HG03432 (cell line): Measurements from ENCODE around the gene ECEL1.

Experiments
- ATAC-seq: cut with Tn5 transposase; IDR thresholded peaks from one replicate; pipeline ENCODE4 v1.9.1; 2021; ENCODE audit warnings: mild to moderate bottlenecking, moderate library complexity; ENCODE audit not compliant: unreplicated experiment

ECEL1 gene

DNA sequence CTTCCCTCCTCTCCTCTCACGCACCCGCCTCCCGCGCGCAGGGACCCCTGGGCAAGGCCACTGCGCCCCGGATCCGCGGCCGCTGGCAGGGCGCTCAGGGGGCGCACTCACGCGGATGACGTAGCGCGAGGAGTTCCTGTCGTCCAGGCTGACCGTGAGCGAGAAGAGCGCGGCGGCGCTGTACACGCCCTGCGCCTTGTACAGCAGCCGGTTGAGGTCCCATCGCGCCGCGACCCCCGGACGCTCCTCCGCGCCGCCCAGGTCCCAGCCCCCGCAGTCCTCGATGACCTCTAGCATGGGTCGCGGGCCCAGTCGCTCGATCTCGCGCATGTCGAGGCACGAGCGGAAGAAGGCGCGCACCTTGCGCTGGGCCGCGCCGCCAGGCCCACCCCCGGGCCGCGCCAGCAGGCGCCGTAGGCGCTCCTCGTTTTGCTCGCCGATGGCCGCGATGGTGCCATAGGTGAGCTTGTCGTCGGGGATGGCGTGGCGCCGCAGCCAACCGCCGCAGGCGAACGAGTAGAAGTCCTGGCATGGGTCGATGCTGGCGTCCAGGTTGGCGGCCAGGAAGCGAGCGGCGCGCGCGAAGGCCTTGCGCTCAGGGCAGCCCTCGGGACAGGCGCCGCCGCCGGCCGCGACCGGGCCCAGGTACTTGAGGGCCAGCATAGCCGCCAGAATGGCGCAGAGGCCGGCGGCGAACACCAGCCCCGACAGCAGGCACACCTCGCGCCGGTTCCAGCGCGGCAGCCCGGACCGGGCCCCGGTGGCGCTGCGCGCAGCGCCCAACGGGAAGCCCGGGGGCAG, 1.7 kb downstream of the ECEL1 start:
- ATAC-seq, result no peak

DNA sequence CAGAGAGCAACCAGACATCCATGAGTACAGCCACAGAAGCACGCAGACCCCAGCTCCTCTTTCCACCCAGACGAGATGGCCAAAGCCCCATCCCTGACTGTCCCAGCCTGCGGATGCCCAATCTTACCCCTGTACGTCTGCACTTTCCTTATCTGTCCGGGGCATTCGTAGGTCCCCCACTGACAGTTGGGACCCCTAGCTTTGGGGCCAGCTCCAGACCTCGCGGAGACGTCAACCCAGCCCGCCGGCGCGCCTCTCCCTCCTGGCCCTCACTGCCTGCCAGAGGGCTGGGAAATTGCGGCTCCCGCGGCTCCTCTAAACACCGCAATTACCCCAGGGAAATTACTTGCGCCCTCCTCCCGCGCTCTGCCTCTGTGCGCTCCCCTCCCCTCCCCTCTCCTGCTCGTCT, 2.3 kb downstream of the ECEL1 start:
- no peak for ATAC-seq

DNA sequence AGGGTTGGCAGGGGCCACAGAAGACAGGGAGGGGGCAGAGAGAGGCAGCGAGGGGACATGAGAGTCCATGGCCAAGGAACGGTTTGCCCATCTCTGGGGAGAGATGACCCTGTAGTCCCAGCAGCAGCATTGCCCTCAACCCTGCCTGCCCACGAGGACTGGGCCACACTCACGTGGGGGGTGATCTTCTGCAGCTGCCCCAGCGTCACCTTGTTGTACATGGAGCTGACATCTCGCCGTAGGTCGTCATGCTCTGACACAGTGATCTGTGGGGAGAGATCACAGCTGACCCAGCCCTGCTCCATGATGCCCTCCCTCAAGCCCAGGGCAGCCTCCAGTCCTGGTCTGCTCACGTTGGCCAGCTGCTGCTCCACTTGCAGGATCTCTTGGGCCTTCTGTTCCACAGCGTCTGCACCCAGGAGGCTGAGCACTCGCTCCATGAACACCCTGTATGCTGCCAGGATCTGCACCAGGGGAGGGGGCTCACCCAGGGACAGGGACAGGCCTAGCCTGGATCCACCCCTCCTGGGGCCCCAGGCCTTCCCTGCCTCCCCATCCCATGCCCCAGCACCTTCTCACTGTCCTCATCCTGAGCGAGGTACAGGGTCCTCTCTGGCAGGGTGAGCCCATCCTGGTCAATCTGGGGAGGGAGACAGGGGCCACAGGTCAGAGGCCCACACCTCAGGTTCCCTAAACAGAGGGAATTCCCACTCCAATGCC, 2.8 kb downstream of the ECEL1 start:
- ATAC-seq, result no peak

DNA sequence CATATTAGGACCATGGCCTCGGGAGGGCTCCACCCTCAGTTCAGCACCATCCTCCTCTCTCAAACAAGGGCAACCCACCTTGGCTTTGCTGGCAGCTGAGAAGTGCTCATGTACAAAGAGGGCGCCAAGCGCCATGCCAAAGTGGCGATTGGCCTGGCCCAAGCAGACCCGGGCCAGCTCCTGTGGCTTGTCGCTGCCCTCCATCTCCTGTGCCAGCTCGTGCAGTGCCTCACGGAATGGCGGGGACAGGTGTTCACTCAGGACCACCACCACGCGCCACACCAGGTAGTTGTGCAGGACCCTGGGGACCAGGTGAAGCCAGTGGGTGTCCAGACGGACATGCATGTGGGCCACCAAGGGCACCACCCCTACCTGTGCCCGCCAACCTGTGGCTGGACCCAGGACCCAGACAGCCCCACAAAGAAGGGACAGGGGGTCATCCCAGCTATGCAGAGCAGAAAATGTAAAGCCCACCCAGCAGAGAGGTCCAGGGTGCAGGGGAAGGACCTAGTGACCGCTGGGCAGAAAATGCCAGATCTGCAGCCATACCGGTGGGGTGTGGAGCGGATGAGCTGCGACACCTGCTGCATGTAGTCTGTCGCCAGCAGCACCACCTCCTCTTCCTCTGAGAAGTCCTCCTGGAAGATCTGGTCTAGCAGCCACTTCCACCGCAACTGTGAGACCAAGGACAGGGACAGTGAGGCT, 3.6 kb downstream of the ECEL1 start:
- no peak for ATAC-seq

- no peak for ATAC-seq
These were observed 4.2 kb downstream of the ECEL1 start for GRCh38 chr2:232483311-232483922.

DNA sequence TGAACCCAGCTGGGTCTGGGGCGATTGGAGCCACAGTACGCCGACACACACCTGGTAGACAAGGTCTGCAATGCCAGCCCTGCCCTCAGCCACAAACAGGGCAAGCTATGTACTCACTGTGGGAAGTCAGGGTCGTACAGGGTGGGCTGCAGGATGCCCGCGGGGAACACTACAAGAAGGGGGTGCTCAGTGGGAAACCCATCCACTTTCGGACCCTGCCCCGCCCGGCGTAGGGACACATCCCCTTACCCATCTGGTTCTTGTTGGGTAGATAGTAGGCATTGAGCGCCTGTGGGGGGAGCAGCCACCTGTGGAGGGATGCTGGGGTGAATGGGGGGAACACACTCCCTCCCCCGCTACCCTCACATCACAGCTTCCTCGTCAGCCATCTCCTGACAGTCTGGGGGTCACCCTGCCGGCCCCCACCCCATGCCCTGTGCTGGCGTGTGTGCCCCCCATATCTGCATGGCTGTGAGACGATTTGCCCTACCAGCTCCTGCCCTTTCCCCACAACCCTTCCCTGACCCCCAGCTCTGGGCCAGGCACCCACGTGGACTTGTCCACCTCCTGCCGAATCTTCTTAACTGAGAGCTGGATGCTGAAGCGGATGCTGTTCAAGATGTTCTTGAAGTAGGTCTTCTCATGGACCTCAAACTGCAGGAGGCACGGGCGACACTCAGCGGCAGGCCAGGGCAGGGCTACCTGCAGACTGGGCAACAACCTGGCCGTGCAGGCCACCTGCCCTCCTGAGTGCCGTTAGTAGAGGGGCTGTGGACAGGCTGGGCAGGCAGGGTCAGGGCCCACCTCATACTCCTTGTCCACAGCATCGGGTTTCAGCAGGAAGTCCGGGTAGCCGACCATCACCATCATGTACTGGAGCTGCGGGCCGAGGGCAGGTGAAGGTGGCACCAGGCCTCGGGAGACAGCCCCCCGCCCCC, 5.1 kb downstream of the ECEL1 start:
- no peak for ATAC-seq

DNA sequence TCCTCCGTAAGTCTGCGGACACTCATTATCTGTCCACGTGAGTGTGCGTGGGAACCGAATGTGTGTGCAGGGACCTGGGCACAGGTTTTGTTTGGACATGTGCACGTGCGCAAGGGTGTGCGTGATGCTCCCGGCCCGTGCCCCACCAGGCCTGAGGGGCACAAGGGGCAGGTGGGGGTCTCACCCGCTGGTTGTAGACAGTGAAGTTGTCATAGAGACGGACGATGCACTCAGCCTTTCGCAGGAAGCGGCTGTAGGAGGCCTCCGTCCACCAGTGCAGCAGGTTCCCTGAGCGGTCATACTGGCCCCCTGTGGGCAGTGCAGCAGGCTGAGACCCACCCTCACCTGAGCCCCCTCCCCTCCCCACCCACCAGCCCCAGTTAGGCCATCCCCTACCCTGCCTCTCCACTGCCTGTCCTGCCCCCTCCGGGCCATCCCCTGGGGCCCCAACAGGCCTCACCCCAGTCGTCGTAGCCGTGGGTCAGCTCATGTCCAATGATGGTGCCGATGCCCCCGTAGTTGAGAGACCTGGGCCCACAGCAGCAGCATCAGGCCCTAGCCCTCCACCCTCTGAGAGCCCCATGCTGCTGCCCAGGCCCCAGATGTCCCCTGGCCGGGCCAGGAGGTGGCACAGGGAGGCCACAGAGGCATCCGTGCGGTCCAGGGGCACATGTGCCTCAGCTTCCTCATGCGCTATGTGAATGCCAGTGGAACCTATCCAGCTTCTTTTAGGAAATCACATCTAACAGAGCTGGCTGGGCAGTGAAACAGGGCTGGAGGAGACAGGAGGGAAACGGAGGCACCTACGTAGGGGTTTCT, 6.1 kb downstream of the ECEL1 start:
- ATAC-seq, result no peak

- ATAC-seq, result no peak
These were observed 7.1 kb downstream of the ECEL1 start for GRCh38 chr2:232480201-232481190.

DNA sequence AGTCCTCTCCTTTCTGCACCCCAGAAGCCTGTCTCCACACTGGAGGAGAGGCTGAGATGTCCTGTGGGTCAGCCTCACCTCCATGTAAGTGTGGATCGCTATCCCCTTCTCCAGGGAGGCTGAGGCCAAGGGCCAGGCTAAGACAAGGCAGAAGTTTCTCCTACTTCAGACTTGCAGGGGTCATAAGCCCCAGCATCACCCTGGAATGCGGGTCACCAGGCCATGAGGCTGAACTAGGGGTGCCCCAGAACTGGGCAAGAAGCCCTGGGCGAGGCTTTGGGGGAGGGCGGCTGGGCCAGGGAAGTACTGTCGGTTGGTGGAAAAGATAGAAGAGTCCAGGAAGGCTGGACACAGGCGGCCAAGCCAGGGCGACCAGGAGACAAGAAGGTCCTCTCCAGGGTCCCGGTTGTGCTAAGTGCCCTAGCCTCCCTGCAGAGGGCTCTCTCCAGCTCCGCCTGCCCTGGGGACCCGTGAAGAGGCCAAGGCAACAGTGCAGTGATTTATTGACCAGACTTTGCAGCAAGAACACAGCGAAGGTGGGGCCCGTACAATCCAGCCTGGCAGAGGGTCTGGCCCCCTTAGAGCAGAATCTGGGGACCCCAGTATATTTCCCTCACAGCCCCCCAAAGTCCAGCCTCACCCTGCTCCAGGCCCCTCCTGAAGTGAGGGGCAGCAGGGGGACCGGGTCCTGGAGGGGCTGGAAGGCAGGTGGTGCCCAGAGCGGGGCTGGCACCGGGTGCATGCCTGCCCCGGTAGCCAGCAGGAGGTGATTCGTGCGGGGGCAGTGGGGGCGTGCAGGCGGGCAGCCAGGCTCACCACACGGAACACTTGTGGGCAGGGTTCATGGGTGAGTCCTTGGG, 8.1 kb downstream of the ECEL1 start:
- ATAC-seq, result no peak

- ATAC-seq, result no peak
These were observed 8.9 kb downstream of the ECEL1 start for GRCh38 chr2:232478571-232479340.

DNA sequence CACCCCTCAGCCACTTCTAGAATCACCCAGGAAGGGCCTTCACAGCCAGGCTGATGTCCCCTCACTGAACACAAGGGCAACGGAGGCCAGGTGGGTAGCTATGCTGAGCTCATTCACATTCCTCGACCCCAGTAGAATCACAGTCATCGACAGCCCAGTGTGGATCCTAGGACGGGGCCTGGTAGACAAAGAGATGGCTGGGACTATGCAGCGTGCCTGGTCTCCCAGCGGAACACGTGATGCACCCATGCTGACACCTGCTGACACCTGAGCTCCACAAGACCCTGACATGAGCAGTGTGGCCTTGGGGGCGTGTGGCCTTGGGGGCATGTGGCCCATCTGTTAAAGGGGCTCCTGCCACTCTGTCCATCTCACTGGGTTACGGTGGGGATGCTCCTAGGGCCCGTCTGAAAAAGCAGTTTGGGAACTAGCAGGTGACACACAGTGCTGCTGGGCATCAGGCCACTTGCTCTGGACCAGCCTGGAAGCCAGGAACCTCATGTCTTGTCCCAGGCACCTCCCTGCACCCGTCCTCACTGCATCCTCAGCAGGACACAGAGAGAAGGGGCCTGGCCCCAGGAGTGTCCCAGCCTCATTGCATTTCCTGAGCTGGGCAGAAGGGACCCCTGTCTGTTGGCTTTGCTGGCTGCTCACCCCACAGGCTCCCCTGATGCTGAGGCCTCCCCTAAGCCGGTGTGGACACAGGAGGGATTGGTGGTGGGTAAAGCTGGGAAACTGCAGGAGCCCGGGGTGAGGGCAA, 9.7 kb downstream of the ECEL1 start:
- no peak for ATAC-seq

GRCh38 chr2:232476791-232477190, 10.8 kb downstream of the ECEL1 start:
- ATAC-seq, result no peak

GRCh38 chr2:232476045-232476444, 11.6 kb downstream of the ECEL1 start:
- no peak for ATAC-seq

GRCh38 chr2:232473467-232473890, 14.2 kb downstream of the ECEL1 start:
- ATAC-seq, result no peak

DNA sequence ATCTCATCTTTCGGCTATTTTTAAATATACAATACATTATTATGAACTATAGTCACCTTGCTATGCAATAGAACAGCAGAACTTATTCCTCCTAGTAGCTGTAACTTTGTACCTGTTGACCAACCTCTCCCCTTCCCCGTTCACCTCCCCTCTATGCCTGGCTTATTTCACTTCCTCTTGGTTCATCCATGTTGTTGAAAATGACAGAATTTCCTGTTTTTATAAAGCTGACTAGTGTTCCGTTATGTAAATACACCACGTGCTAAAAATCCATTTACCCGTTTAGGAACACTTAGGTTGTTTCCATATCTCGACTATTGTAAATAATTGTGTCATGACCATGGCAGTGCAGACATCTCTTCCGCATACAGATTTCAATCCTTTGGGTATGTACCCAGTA, 21.4 kb downstream of the ECEL1 start:
- no peak for ATAC-seq

DNA sequence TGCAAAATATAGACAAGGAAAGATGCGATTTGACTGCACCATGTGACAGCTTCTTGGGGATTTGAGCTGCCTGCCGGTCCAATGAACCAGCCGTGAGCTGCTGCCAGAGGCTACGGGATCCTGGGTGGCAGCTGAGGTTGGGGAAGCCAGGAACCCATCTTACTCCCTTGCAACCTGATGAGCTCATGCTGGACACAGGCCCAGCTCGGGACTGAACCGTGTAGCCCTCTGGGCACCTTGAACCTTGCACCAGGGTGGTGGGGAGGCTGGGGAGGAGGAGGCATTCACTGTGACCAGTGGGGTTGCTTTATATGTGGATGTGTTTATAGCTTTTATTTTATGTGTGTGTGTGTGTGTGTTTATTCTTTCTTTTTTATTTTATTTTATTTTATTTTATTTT, 22.6 kb downstream of the ECEL1 start:
- no peak for ATAC-seq
